GM19239 (cell line): ENCODE results near the gene AGBL1.

Source experiments
- DNase-seq: peaks from one replicate; pipeline ENCODE4 v3.0.0; 2011; ENCODE audit warnings: low spot score; ENCODE audit not compliant: insufficient read length
- FAIRE-seq: peaks from 2 replicates; lab custom pipeline; 2011; peaks lifted over from hg19 to GRCh38; lab: Jason Lieb, UNC

AGBL1 gene

GRCh38 chr15:86311568-86312280 is 232.1 kb downstream of the AGBL1 start:
- DNase-seq (no peak), FAIRE-seq (no peak)

DNA sequence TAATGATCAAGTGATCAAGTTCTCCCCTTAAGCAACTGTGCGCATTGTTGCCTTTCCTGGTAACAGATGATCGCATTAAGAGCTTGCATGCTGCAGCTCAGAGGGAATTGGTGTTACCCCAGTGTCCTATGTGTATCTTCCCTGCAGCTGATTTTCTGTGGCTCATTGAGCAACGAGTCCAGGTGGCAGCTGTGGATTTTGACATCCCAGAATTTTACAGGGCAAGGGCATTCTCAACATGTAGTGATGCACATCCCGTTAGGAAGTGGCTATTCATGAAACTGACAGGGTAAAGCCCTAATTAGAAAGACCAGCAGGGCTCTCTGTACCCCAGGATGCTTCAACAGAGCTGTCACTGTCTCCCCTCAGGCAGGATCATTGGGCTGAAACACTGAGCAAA is 232.8 kb downstream of the AGBL1 start:
- no peak for DNase-seq
- no peak for FAIRE-seq

DNA sequence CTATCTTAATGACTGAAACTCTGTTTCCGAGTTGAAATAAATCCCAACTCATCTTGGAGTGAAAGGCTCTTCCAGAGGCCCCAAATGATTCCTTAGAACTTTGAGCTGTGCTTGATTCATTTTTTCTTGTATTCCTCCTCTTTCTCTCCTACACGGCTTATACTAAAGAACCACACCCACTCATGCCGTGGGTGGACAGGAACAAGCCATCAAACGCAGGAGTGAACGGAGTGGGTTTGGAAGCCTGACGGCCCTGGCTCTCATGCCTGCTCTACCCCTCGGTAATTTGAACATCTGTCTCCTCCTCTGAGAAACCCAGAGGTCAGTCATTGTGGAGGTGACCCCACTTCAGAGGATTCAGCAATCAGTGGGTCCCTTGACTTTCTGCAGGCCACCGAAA is 236.5 kb downstream of the AGBL1 start:
- no peak for FAIRE-seq

DNA sequence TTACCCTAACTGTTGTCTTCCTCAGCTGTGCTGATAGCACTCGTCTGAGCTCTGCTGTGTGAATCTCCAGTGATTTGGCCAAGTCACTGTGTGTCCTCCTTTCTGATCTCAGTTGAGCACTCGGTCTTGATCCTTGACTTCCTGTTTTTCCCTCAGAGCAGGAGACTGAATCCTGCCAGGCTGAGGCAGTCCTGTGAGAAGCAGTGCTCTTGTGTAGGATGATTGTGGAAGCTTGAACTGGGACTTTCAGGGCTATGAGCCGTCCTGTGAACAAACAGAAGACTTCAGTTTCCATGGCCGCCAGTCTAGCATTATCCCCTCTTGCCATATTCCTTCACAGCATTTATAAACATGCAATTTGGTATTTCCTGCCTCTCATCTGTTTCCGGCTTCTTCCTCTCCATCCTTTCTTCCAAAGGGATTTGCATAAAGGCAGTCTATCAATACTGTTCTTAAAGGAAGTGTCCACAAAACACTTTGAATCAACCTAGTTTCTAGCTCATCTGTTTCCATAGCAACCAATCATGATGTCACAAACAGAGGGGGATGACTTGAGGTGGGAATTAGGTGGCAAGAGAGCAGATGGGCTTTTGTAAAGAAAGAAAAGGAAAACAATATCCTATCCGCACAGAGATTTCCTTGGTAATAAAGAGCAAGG is 237.2 kb downstream of the AGBL1 start:
- FAIRE-seq, result no peak
- DNase-seq, result no peak

More for the DNA sequence above, 236.5 kb downstream of the AGBL1 start:
- DNase-seq, result no peak

DNA sequence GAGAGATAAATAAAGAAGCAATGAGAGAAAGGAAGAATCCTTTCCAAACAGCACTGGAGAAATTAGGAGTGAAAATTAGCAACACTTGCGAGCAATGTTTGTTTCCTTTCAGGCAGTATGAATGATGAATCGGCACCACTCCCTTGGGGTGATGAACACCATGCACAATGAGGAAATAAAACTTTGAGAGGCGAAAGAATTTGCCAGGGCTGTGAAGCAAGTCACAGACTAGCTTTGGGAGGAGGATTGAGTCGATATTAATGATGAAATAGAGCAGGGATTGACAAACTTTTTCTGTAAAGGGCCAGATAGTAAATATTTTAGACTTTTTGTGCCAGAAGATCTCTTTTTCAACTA is 237.7 kb downstream of the AGBL1 start:
- no peak for DNase-seq
- FAIRE-seq, result no peak

DNA sequence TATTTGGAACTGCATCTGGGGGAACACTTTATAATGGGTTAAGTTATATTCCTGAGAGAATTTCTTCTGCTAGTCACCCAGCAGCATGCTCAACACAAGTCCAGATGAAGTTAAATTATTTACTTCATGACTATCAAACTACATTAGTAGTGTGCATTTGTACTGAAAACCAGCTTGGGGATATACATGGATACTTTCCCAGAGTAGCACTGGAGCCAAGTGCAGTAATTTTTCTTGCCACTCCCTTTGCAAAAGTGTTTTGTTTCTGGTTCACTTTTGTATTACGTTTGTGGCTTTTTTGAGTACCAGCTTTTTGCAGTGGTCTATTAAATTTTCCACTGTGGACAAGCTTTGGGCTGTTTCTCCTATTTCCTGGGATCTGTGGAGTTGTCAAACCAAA is 243.0 kb downstream of the AGBL1 start:
- FAIRE-seq (no peak), DNase-seq (no peak)

- DNase-seq, result no peak
- FAIRE-seq, result no peak
Measured at GRCh38 chr15:86327230-86327865, 247.7 kb downstream of the AGBL1 start.

GRCh38 chr15:86328658-86329057 is 249.0 kb downstream of the AGBL1 start:
- DNase-seq (no peak), FAIRE-seq (no peak)

DNA sequence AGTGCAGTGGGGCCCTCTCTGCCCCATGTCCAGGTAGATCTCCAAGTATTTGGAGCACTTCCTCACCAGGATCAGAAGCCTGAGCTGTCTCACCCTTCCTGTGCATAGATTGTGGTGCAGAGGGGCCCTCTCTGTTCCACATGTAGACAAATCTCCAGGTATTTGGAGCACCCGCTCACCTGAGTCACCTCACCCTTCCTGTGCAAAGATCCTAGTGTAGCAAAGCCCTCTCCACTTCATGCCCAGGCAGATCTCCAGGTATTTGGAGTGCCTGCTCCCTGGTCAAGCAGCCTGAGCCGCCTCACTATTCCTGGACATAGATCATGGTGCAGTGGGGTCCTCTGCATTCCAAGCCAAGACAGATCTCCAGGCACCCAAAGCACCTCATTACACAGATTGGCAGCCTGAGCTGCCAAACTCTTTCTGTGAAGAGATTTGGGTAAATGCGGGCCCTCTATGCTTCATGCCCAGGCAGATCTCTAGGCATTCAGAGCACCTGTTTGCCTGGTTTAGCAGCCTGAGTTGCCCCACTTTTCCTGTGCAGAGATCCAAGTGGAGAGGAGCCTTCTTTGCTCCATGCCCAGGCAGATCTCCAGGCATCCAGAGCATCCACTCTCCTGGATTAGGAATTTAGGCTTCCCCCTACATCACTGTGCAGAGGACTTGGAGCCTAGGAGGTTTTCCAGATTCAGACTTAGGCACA is 249.8 kb downstream of the AGBL1 start:
- no peak for DNase-seq

GRCh38 chr15:86333819-86334218 is 254.1 kb downstream of the AGBL1 start:
- DNase-seq, result no peak
- FAIRE-seq, result no peak

More for the DNA sequence above, 249.8 kb downstream of the AGBL1 start:
- no peak for FAIRE-seq

GRCh38 chr15:86336051-86336788 is 256.5 kb downstream of the AGBL1 start:
- no peak for DNase-seq
- no peak for FAIRE-seq

DNA sequence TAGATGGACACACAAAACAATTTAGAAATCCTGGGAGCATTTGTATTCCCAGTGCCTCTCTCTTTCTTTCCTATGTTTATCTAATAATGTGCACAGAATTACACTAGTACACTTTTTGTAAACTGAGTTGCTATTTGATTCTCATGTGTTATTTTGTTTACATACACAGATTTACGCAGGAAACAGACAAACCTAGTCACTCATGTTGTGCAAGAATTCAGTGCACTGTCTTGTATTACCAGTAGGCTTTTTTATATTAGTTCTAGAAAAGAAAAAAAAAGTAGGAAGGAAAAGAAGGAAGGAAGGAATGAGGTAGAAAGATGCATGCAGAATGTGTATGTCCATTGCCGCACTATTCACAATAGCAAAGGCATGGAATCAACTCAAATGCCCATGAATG is 257.4 kb downstream of the AGBL1 start:
- FAIRE-seq (no peak), DNase-seq (no peak)

DNA sequence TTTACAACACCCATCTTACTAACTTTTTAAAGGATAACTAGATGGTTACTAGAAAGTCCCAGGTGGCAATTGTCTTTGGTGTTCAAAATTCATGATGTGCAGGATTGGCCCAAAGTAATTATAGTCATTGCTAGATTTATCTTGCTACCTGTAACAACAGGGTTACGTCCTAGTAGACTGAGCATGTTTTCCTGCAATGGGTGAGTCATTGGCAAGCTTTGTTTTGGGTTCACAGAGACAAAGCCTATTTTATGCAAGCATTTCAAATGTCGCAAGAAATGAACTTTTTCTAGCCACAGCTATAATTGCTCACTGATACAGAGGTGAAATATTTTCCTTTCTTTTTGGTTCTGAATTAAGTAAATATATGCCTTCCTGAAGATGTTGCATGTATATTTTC is 267.6 kb downstream of the AGBL1 start:
- no peak for DNase-seq
- no peak for FAIRE-seq

GRCh38 chr15:86349565-86349964 is 269.9 kb downstream of the AGBL1 start:
- FAIRE-seq (no peak), DNase-seq (no peak)

GRCh38 chr15:86353213-86353612 is 273.5 kb downstream of the AGBL1 start:
- FAIRE-seq, result no peak

GRCh38 chr15:86355361-86355760 is 275.7 kb downstream of the AGBL1 start:
- DNase-seq (no peak), FAIRE-seq (no peak)

More at GRCh38 chr15:86353213-86353612, 273.5 kb downstream of the AGBL1 start:
- no peak for DNase-seq

GRCh38 chr15:86355801-86356200 is 276.1 kb downstream of the AGBL1 start:
- DNase-seq (no peak), FAIRE-seq (no peak)

DNA sequence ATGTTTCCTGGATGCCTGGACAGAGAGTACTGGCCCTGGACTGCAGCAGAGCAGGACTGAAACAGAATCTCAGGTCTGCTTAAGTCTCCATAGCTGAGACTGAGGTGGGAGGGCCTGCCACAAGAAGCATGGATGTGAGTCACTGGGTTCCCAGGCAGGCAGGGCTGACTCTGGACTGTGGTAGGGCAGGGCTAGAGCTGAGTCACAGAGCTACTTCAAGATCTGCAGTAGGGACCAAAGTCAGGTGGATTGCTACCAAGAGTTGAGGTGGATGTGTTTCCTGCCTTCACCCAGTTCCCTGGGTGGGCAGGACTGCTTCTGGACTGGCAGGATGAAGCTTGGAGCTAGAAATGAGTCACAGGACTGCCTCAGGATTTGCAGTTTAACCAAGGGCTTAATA is 282.9 kb downstream of the AGBL1 start:
- no peak for FAIRE-seq
- no peak for DNase-seq

DNA sequence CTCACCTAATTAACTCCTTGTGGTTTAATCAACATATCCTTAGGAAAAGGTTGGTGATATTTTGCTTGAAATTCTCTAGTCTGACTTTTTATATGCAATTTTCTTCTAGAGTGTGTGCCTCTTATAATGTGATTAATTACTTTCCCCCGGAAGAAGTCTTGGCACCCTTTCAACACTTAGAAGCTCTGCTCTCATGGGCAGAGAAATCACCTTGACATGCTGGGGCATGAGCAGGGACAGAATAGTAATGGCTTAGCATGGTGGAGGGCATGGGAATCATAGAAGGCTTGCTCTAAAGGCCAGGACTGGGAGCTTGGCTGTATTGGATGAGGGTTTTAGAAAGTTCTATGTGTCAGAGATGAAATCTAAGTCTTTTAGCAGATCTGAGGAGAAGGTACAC is 293.5 kb downstream of the AGBL1 start:
- no peak for FAIRE-seq
- DNase-seq, result no peak

DNA sequence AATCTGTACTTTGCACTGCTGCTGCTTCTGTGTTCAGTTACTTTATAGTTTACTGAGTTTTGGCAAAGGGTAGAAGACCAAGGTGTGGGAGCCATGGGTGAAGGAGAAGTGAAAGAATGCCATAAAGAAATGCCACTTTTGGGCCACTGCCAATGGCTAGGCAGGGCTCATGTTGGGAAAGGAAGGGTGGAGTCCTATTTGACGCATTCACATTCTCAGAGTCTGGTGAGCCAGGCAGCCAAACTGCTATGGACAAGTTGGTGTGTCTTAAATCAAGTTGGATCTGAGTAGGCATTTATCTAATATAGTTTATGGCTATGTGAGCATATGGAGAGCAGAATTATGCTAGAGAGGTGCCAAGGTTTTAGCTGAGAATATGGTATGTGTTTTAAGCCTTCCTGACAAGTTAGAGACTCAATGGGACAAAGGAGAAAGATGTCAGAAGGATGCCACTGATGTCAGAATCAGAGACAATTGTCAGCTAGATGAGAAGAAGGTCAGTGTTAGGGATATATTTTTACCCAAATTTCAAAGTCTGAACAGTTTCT is 296.1 kb downstream of the AGBL1 start:
- FAIRE-seq (no peak), DNase-seq (no peak)
